K562 (cell line): ENCODE measurements around the gene HEXD.

ENCODE experiments used
- ARID3A ChIP-seq: IDR thresholded peaks from 2 replicates; pipeline ENCODE4 v1.6.1; 2012; ENCODE audit warnings: low read depth, low read length, improper control_type of control experiment, borderline replicate concordance
- CTCF ChIP-seq, 3 experiments: IDR thresholded peaks in 2 of 3; conservative IDR thresholded peaks in 1 of 3; 2 replicates each; pipeline ENCODE4 v1.5.1; 2011 to 2012; ENCODE audit warnings: low read length in 3 of 3, mild to moderate bottlenecking in 3 of 3, control low read depth in 2 of 3, improper control_type of control experiment in 1 of 3, inconsistent platforms in 1 of 3, low read depth in 1 of 3, mixed read lengths in 1 of 3, moderate library complexity in 1 of 3; ENCODE audit not compliant: insufficient read depth in 2 of 3
- ELF4 ChIP-seq: fragments of 450-650 bp; formaldehyde crosslinking; IDR thresholded peaks from 2 replicates; pipeline ENCODE4 v1.4.0; 2022; ENCODE audit warnings: missing genetic modification characterization
- FOS ChIP-seq: IDR thresholded peaks from 3 replicates; pipeline ENCODE4 v1.6.1; 2011; ENCODE audit not compliant: insufficient read length; ENCODE audit errors: extremely low read depth
- FOSL1 ChIP-seq: fragments of 200-800 bp; sonication (Bioruptor generic); conservative IDR thresholded peaks from 2 replicates; pipeline ENCODE4 v1.6.1; 2016; ENCODE audit warnings: missing genetic modification characterization, missing compliant biosample characterization
- FOXK2 ChIP-seq, 2 experiments: fragments of 450-650 bp; IDR thresholded peaks in 1 of 2; conservative IDR thresholded peaks in 1 of 2; 2 replicates each; pipeline ENCODE4 v1.6.1; 2016; ENCODE audit warnings: low read depth in 2 of 2, mild to moderate bottlenecking in 1 of 2
- MAZ ChIP-seq, 2 experiments: fragments of 450-650 bp in 1 of 2; sonication (generic) in 1 of 2; formaldehyde crosslinking; IDR thresholded peaks in 1 of 2; conservative IDR thresholded peaks in 1 of 2; 2 replicates each; pipeline versions ENCODE4 v1.4.0 to v1.5.0; 2020; ENCODE audit warnings: mild to moderate bottlenecking in 1 of 2, missing genetic modification reagents in 1 of 2
- PHB ChIP-seq: fragments of 250-450 bp; sonication (Bioruptor Pico); IDR thresholded peaks from 2 replicates; pipeline ENCODE4 v1.5.0; 2021
- POLR2A ChIP-seq: fragments of 450-650 bp; conservative IDR thresholded peaks from 2 replicates; pipeline ENCODE4 v1.6.1; 2016
- TCF3 ChIP-seq: sonication (generic); formaldehyde crosslinking; IDR thresholded peaks from 2 replicates; pipeline ENCODE4 v1.4.0; 2020; ENCODE audit warnings: mild to moderate bottlenecking, missing genetic modification reagents
- ZNF232 ChIP-seq: sonication (generic); formaldehyde crosslinking; IDR thresholded peaks from 2 replicates; pipeline ENCODE4 v1.8.0; 2022; ENCODE audit warnings: mild to moderate bottlenecking, missing genetic modification reagents
- ZNF24 ChIP-seq: fragments of 450-650 bp; IDR thresholded peaks from 2 replicates; pipeline ENCODE4 v1.6.1; 2016

GRCh38 chr17:82416264-82416663 lies 1.9 kb upstream of the HEXD start:
- TF ChIP-seq ZNF232, result no peak
- TF ChIP-seq ZNF24, result no peak
- no peak for TF ChIP-seq FOS
- TF ChIP-seq PHB (CRISPR knock-in tag), result no peak
- no peak for TF ChIP-seq ARID3A
- TF ChIP-seq ELF4 (CRISPR knock-in tag), result no peak
- TF ChIP-seq FOSL1 (tag), result no peak
- TF ChIP-seq POLR2A, result no peak
- TF ChIP-seq TCF3, result no peak
- no peak for TF ChIP-seq FOXK2 (conservative IDR thresholded peaks at IDR 0.05 in 1 of 2, IDR thresholded peaks at IDR 0.05 in 1 of 2; ENCODE audit: low read depth in 2 of 2)
- TF ChIP-seq MAZ (CRISPR knock-in tag; conservative IDR thresholded peaks at IDR 0.05 in 1 of 2, IDR thresholded peaks at IDR 0.05 in 1 of 2), result no peak
- no peak for TF ChIP-seq CTCF (IDR thresholded peaks at IDR 0.05 in 2 of 3, conservative IDR thresholded peaks at IDR 0.05 in 1 of 3; ENCODE audit: insufficient read depth in 2 of 3, low read depth in 1 of 3, low read length in 3 of 3)
